Measurements from ENCODE around the gene ERG.

Gene ERG

DNA sequence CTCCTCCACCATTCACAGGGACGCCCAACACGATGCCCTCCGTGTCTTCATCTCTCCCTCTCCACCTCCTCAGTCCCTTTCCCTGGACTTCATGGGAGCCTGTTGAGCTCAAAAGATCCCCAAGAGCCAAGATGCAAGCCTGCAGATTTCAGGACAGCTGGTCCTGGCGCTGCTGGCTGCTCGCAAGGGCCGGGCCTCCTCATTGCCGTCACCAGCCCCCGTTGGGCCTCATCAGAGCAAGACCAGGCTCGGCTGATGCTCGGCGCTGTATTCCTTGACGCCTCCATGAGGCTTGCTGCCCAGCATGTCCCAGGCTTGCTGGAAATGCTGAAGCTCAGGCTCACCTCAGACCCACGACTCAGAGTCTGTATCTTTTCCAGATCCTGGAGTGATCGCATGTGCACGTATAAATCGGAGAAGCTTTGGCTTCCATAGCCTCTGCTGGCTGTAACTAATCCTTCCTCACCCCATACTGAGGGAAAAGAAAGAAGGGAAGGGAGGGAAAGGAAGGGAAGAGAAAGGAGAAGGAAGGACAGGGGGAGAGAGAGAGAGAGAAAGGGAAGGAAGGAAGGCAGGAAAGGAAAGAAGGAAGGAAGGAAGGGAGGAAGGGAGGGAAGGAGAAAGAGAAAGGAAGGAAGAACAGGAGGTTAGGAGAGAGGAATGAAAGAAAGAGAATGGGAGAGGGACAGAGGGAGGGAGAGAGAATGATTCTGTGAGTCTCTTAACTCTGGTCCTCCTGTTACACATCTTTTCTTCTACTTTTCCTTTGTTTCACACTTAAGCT, 146.9 kb downstream of the ERG start:
- H3K4me1 ChIP-seq (ENCODE audit: control insufficient read depth in 1 of 2, insufficient read depth in 2 of 2, low read length in 2 of 2) = no peaks in the 10 kb centered on the region
- no peak overlapping the region for H3K4me3 ChIP-seq (ENCODE audit: low read depth in 1 of 2, low read length in 2 of 2)
- H3K36me3 ChIP-seq (ENCODE audit: control insufficient read depth in 1 of 2, insufficient read depth in 2 of 2, low read length in 2 of 2) = no peaks in the 10 kb centered on the region
- peaks cover 0 to 3% of the 10 kb centered on the region in 2 donors for H3K27me3 ChIP-seq (ENCODE audit: control insufficient read depth in 1 of 2, insufficient read depth in 2 of 2, low read length in 2 of 2)
- no peak overlapping the region for H3K9ac ChIP-seq (ENCODE audit: low read depth in 1 of 2, low read length in 2 of 2)
- H3K27ac ChIP-seq (ENCODE audit: low read depth, low read length) = no peak overlapping the region
- no peaks in the 10 kb centered on the region for H3K9me3 ChIP-seq (ENCODE audit: control insufficient read depth in 1 of 2, low read length in 2 of 2)

- Histone ChIP-seq H3K4me3 (ENCODE audit: low read depth in 1 of 2, low read length in 2 of 2) (no peak overlapping the region), H3K36me3 (ENCODE audit: control insufficient read depth in 1 of 2, insufficient read depth in 2 of 2, low read length in 2 of 2) (no peaks in the 10 kb centered on the region), H3K9me3 (ENCODE audit: control insufficient read depth in 1 of 2, low read length in 2 of 2) (no peaks in the 10 kb centered on the region), H3K27me3 (ENCODE audit: control insufficient read depth in 1 of 2, insufficient read depth in 2 of 2, low read length in 2 of 2) (peaks cover 0 to 3% of the 10 kb centered on the region in 2 donors), H3K9ac (ENCODE audit: low read depth in 1 of 2, low read length in 2 of 2) (no peak overlapping the region), H3K27ac (ENCODE audit: low read depth, low read length) (no peak overlapping the region), H3K4me1 (ENCODE audit: control insufficient read depth in 1 of 2, insufficient read depth in 2 of 2, low read length in 2 of 2) (no peaks in the 10 kb centered on the region)
These were observed 147.6 kb downstream of the ERG start for GRCh38 chr21:38350684-38351083.

DNA sequence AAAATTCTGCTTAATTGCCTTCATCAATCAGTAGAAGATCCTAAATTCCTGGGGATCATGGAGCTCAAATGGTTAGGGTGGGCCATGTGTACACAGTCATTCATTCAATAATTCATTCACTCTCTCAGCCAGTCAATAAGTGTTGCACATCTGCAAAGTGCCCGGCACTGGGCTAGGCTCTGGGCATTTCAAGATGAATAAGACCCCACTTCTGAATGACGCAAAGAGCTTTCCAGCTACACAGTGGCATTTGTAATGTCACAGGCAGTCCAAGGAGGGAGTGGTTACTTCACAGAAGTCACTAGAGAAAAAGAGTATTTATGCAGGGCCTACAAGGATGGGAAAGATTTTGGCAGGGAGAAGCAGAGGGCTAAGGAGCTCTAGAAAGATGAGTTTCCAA, 148.3 kb downstream of the ERG start:
- no peak overlapping the region for H3K9ac ChIP-seq (ENCODE audit: low read depth in 1 of 2, low read length in 2 of 2)
- no peaks in the 10 kb centered on the region for H3K9me3 ChIP-seq (ENCODE audit: control insufficient read depth in 1 of 2, low read length in 2 of 2)
- H3K27me3 ChIP-seq (ENCODE audit: control insufficient read depth in 1 of 2, insufficient read depth in 2 of 2, low read length in 2 of 2) = peaks cover 0 to 3% of the 10 kb centered on the region in 2 donors
- no peaks in the 10 kb centered on the region for H3K36me3 ChIP-seq (ENCODE audit: control insufficient read depth in 1 of 2, insufficient read depth in 2 of 2, low read length in 2 of 2)
- no peak overlapping the region for H3K4me3 ChIP-seq (ENCODE audit: low read depth in 1 of 2, low read length in 2 of 2)
- no peaks in the 10 kb centered on the region for H3K4me1 ChIP-seq (ENCODE audit: control insufficient read depth in 1 of 2, insufficient read depth in 2 of 2, low read length in 2 of 2)
- no peak overlapping the region for H3K27ac ChIP-seq (ENCODE audit: low read depth, low read length)

DNA sequence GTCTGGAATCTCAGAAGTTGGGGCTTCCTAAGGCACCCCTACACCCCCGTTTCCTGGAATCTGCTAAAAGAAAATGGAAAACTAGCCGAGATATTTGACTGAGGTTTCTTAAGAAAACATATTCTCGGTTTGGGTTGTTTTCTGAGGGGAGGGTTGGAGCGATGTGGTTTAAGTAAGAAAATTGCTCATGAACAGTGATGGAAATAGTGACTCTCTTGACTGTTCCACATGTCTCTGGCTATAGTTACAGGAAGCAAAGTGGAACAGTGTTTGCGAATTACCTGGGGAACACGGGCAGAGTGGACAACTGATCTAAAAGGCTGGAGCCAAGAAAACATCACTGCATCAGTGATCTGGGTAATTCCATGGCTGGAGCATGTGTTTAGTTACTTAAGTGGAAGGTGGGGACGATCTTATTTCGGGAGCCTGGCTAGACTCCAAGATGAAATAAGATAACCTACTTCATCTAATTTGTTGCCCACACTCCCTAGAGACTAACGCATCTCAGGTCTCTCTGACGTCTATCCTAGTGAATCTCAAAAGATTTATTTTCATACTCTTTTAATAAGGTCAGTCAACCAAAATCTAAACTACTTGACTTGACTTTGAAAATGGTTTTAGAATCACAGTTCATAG, 149.0 kb downstream of the ERG start:
- Histone ChIP-seq H3K36me3 (ENCODE audit: control insufficient read depth in 1 of 2, insufficient read depth in 2 of 2, low read length in 2 of 2) (no peaks in the 10 kb centered on the region), H3K4me1 (ENCODE audit: control insufficient read depth in 1 of 2, insufficient read depth in 2 of 2, low read length in 2 of 2) (no peaks in the 10 kb centered on the region), H3K9me3 (ENCODE audit: control insufficient read depth in 1 of 2, low read length in 2 of 2) (no peaks in the 10 kb centered on the region), H3K27me3 (ENCODE audit: control insufficient read depth in 1 of 2, insufficient read depth in 2 of 2, low read length in 2 of 2) (peaks cover 0 to 3% of the 10 kb centered on the region in 2 donors), H3K9ac (ENCODE audit: low read depth in 1 of 2, low read length in 2 of 2) (no peak overlapping the region), H3K4me3 (ENCODE audit: low read depth in 1 of 2, low read length in 2 of 2) (no peak overlapping the region), H3K27ac (ENCODE audit: low read depth, low read length) (no peak overlapping the region)

GRCh38 chr21:38346286-38346685, 152.0 kb downstream of the ERG start:
- Histone ChIP-seq H3K4me3 (ENCODE audit: low read depth in 1 of 2, low read length in 2 of 2) (no peak overlapping the region), H3K27me3 (ENCODE audit: control insufficient read depth in 1 of 2, insufficient read depth in 2 of 2, low read length in 2 of 2) (peaks cover 0 to 3% of the 10 kb centered on the region in 2 donors), H3K9me3 (ENCODE audit: control insufficient read depth in 1 of 2, low read length in 2 of 2) (no peaks in the 10 kb centered on the region), H3K36me3 (ENCODE audit: control insufficient read depth in 1 of 2, insufficient read depth in 2 of 2, low read length in 2 of 2) (no peaks in the 10 kb centered on the region), H3K9ac (ENCODE audit: low read depth in 1 of 2, low read length in 2 of 2) (no peak overlapping the region), H3K4me1 (ENCODE audit: control insufficient read depth in 1 of 2, insufficient read depth in 2 of 2, low read length in 2 of 2) (no peaks in the 10 kb centered on the region), H3K27ac (ENCODE audit: low read depth, low read length) (no peak overlapping the region)

GRCh38 chr21:38343691-38344090, 154.6 kb downstream of the ERG start:
- no peak overlapping the region for H3K4me3 ChIP-seq (ENCODE audit: low read depth in 1 of 2, low read length in 2 of 2)
- no peak overlapping the region for H3K27ac ChIP-seq (ENCODE audit: low read depth, low read length)
- no peaks in the 10 kb centered on the region for H3K4me1 ChIP-seq (ENCODE audit: control insufficient read depth in 1 of 2, insufficient read depth in 2 of 2, low read length in 2 of 2)
- no peak overlapping the region for H3K9ac ChIP-seq (ENCODE audit: low read depth in 1 of 2, low read length in 2 of 2)
- no peaks in the 10 kb centered on the region for H3K9me3 ChIP-seq (ENCODE audit: control insufficient read depth in 1 of 2, low read length in 2 of 2)
- H3K36me3 ChIP-seq (ENCODE audit: control insufficient read depth in 1 of 2, insufficient read depth in 2 of 2, low read length in 2 of 2) = no peaks in the 10 kb centered on the region
- peaks cover 0 to 3% of the 10 kb centered on the region in 2 donors for H3K27me3 ChIP-seq (ENCODE audit: control insufficient read depth in 1 of 2, insufficient read depth in 2 of 2, low read length in 2 of 2)

DNA sequence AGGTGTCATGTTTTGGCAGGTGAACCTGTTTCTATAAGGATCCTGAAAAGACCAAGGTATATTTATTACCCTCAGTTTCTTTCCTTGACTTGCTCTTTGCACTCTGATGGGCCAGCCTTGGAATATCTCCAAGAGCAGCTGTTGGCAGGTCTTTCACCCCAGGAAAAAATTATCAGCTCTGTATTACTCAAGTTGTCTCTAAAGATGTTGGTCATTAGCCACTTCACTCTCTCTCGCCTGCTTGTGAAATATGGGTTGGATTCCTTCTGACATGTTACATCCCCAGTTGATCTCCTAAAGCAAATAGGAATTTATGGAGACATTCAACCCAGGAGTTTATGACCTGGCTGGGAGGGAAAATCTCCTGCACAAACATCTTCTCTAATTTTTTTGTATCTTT, 155.5 kb downstream of the ERG start:
- Histone ChIP-seq H3K9me3 (ENCODE audit: control insufficient read depth in 1 of 2, low read length in 2 of 2) (no peaks in the 10 kb centered on the region), H3K36me3 (ENCODE audit: control insufficient read depth in 1 of 2, insufficient read depth in 2 of 2, low read length in 2 of 2) (no peaks in the 10 kb centered on the region), H3K4me1 (ENCODE audit: control insufficient read depth in 1 of 2, insufficient read depth in 2 of 2, low read length in 2 of 2) (no peaks in the 10 kb centered on the region), H3K27ac (ENCODE audit: low read depth, low read length) (no peak overlapping the region), H3K27me3 (ENCODE audit: control insufficient read depth in 1 of 2, insufficient read depth in 2 of 2, low read length in 2 of 2) (no peaks in the 10 kb centered on the region), H3K4me3 (ENCODE audit: low read depth in 1 of 2, low read length in 2 of 2) (no peak overlapping the region), H3K9ac (ENCODE audit: low read depth in 1 of 2, low read length in 2 of 2) (no peak overlapping the region)

- Histone ChIP-seq H3K4me1 (ENCODE audit: control insufficient read depth in 1 of 2, insufficient read depth in 2 of 2, low read length in 2 of 2) (no peaks in the 10 kb centered on the region), H3K27me3 (ENCODE audit: control insufficient read depth in 1 of 2, insufficient read depth in 2 of 2, low read length in 2 of 2) (no peaks in the 10 kb centered on the region), H3K9ac (ENCODE audit: low read depth in 1 of 2, low read length in 2 of 2) (no peak overlapping the region), H3K27ac (ENCODE audit: low read depth, low read length) (no peak overlapping the region), H3K9me3 (ENCODE audit: control insufficient read depth in 1 of 2, low read length in 2 of 2) (no peaks in the 10 kb centered on the region), H3K36me3 (ENCODE audit: control insufficient read depth in 1 of 2, insufficient read depth in 2 of 2, low read length in 2 of 2) (no peaks in the 10 kb centered on the region), H3K4me3 (ENCODE audit: low read depth in 1 of 2, low read length in 2 of 2) (no peak overlapping the region)
These were observed 156.7 kb downstream of the ERG start for GRCh38 chr21:38341546-38342012.

GRCh38 chr21:38340131-38340530, 158.1 kb downstream of the ERG start:
- Histone ChIP-seq H3K36me3 (ENCODE audit: control insufficient read depth in 1 of 2, insufficient read depth in 2 of 2, low read length in 2 of 2) (no peaks in the 10 kb centered on the region), H3K27ac (ENCODE audit: low read depth, low read length) (no peak overlapping the region), H3K9ac (ENCODE audit: low read depth in 1 of 2, low read length in 2 of 2) (no peak overlapping the region), H3K4me1 (ENCODE audit: control insufficient read depth in 1 of 2, insufficient read depth in 2 of 2, low read length in 2 of 2) (no peaks in the 10 kb centered on the region), H3K4me3 (ENCODE audit: low read depth in 1 of 2, low read length in 2 of 2) (no peak overlapping the region), H3K9me3 (ENCODE audit: control insufficient read depth in 1 of 2, low read length in 2 of 2) (no peaks in the 10 kb centered on the region), H3K27me3 (ENCODE audit: control insufficient read depth in 1 of 2, insufficient read depth in 2 of 2, low read length in 2 of 2) (no peaks in the 10 kb centered on the region)

- H3K4me3 ChIP-seq (ENCODE audit: low read depth in 1 of 2, low read length in 2 of 2) = no peak overlapping the region
- no peak overlapping the region for H3K27ac ChIP-seq (ENCODE audit: low read depth, low read length)
- no peak overlapping the region for H3K9ac ChIP-seq (ENCODE audit: low read depth in 1 of 2, low read length in 2 of 2)
- H3K9me3 ChIP-seq (ENCODE audit: control insufficient read depth in 1 of 2, low read length in 2 of 2) = no peaks in the 10 kb centered on the region
- no peaks in the 10 kb centered on the region for H3K4me1 ChIP-seq (ENCODE audit: control insufficient read depth in 1 of 2, insufficient read depth in 2 of 2, low read length in 2 of 2)
- no peaks in the 10 kb centered on the region for H3K36me3 ChIP-seq (ENCODE audit: control insufficient read depth in 1 of 2, insufficient read depth in 2 of 2, low read length in 2 of 2)
- H3K27me3 ChIP-seq (ENCODE audit: control insufficient read depth in 1 of 2, insufficient read depth in 2 of 2, low read length in 2 of 2) = no peaks in the 10 kb centered on the region
These were observed 160.5 kb downstream of the ERG start for GRCh38 chr21:38337793-38338192.
